GM18861 (cell line): Measurements from ENCODE around the gene DDTL.
"Not testable (repeated sequence)": the region's sequence is repeated elsewhere in the genome, so short reads cannot be mapped to it uniquely, and the experiment has no call there.

Source experiments
- ATAC-seq: cut with Tn5 transposase; IDR thresholded peaks from one replicate; pipeline ENCODE4 v1.9.1; 2021; ENCODE audit not compliant: unreplicated experiment

DDTL gene

DNA sequence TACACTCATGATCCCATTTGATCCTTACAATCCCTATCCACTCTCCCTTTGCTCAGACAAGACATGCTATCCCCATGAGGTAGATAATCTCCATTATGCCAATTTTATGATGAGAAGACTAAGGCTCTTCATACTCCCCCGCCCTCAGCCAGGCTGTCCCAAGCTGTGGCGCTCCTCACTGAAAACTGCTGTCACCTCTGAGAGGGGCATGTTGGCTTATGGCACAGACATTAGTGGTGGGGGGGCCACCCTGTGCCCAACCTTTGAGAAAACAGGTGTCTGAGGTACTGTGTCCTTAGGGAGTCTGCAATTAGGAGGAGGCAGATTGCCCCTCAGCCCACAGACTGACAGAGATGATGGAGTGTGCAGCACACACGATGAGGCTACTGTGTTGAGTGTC, 2.4 kb downstream of the DDTL start:
- no peak for ATAC-seq

- ATAC-seq: no peak
Observed at GRCh38 chr22:23970201-23970641, 3.5 kb downstream of the DDTL start.

- ATAC-seq: no peak
Observed at GRCh38 chr22:23970816-23971486, 4.3 kb downstream of the DDTL start.

DNA sequence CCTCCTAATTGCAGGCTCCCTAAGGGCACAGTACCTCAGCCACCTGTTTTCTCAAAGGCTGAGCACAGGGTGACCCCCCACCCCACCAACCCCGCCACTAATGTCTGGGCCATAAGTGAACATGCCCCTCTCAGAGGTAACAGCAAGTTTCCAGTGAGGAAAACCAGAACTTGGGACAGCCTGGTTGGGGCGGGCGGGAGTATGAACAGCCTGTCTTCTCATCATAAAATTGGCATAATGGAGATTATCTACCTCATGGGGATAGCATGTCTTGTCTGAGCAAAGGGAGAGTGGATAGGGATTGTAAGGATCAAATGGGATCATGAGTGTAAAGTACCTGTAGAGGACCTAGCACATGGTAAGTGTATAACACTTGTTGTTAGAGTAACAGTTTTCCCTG, 5.2 kb downstream of the DDTL start:
- not testable (repeated sequence) for ATAC-seq

DNA sequence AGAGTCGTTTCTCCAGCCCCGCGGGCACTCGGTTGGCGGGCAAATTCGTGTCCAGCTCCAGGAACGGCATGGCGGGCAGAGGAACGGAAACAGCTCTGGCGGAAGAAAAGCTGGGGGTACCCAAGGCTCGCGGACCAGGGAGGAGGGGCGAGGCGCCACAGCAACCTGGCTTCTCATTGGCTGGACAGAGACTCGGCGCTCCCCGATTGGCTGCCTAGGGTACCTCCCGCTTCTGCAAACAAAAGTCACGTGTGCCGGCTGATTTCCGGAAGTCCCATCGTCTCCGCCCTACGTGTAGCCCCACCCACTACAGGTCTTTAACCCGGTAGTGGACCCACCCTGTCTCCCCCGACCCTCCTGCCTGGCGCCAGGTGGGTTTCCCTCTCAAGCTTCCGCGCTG, 7.7 kb downstream of the DDTL start, which contains the start of gene DDT:
Gene DDT, minus strand, starts transcription at position 97 of the 400 bp plus-strand sequence. Its CDS starts 27 bp downstream, at position 70.
- peak; percentile 80 for ATAC-seq

DNA sequence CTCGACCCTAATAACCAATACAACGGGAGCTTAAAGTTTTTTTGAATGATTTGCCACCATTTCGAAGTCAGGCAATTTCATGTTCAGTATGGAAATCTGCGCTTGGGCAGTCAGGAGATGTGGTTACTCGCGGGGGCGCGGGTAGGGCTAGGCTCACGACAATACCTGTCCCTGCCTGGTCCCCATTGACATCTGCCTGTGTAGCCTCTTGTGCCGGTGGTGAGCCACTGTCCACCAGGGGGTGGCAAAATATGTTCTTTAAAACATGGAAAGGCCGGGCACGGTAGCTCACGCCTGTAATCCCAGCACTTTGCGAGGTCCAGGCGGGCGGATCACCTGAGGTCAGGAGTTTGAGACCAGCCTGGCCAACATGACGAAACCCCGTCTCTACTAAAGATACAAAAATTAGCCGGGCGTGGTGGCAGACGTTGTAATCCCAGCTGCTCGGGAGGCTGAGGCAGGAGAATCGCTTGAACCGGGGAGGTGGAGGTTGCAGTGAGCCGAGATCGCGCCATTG, 8.2 kb downstream of the DDTL start:
- ATAC-seq: peak; percentile 20

DNA sequence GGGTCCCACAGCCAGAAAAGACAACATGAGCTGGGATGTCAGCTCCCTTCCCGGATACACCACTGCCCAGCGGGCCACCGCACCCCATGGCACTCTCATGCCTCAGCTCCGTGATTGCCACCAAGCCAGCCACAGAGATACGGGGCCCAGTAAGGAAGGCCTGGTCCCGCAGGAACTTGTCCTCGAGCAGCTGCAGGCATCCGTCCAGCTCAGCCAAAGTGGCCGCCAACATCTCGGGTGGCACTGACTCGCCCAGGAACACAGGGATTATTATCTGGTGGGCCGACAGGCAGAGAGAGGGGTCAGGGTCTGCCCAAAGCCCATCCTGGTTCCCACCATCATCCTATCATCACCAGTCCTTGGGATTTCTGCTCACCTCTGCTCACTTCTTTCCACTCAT, 10.6 kb downstream of the DDTL start:
- not testable (repeated sequence) for ATAC-seq

GRCh38 chr22:23979557-23980240, 13.0 kb downstream of the DDTL start, which contains the start of gene GSTT2:
GSTT2 (plus strand) TSS chr22:23980134.
- not testable (repeated sequence) for ATAC-seq

- not testable (repeated sequence) for ATAC-seq
Observed at GRCh38 chr22:23980567-23980966, 13.9 kb downstream of the DDTL start.

DNA sequence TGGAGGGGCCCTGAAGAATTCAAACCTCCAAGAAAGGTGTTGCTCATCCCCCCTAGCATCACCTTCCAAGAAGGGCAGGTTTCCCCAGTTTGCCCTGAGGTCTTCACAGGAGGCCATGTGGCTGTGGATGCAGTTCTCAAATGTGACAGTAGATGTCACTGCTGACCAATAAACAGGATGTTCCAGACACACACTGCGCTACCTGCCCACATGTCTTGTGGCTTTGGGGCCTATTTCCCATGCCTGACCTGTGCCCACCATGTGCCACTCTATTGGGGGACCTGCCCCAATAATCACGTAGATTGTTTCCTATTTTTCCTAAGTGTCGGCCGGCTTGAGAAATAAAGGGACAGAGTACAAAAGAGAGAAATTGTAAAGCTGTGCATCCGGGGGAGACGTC, 17.7 kb downstream of the DDTL start:
- ATAC-seq: no peak

DNA sequence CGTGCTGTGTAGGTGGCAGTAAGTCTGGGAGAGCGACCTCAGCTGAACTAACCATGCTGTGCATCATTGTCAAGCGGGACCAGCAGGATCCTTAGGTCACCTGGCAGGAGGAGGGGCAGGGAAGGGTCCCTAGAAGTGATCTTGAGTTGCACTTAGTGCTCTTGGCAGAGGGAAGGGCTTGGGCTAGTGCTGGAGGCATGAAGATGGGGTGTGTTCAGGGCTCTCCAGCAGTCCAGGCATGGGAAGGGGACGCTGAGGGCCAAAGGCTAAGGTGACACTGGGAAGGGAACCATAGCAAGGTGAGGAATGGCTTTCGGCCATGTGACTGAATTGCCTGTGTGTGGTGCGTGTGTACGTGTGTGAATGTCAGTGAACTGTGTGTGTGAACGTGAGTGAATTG, 19.4 kb downstream of the DDTL start:
- not testable (repeated sequence) for ATAC-seq

GRCh38 chr22:23986538-23987178, 20.0 kb downstream of the DDTL start:
- not testable (repeated sequence) for ATAC-seq

GRCh38 chr22:23989583-23990244, 23.0 kb downstream of the DDTL start:
- not testable (repeated sequence) for ATAC-seq

DNA sequence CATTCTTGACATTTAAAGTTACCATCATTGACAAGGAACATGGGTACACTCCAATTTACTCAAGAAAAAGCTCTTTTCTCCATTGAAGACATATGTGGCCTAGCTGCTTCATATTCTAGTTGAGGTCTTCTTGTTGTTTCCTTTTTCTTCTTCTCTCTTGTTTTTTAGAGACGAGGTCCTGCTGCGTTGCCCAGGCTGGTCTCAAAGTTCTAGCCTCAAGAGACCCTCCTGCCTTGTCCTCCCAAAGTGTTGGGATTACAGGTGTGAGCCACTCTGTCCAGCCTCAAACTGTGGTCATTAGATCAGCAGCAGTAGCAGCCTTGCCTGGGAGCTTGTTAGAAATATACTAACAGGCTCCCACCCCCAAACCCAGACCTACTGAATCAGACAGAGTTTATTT, 26.4 kb downstream of the DDTL start:
- ATAC-seq: not testable (repeated sequence)

DNA sequence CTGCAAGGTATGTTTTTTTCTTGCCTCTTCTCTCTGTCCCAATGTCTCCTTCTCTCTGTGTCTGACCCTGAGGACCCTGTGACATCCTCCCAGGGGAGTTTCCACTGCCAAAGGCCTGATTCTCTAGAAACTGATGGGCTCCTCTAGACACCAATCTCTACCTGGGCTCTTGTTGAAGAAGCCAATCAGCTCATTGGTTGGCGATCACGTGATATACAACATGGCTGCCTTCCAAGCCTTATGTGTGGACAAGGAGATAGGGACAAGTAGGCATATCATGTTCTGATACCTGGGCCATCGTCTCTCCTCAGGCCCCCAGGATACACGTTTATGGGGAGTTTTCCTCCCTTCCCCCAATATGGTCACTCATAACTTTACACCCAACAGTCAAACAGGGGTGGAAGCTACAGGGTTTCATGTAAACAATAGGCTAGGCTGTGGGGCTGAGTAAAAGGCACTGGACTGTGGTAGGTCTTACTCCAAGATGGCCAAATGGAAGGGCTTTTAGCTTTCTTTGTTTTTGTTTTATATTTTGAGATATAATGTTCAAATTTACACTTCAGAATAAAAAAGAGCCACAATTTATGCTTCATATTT, 27.0 kb downstream of the DDTL start:
- ATAC-seq: not testable (repeated sequence)

GRCh38 chr22:23997092-23997491, 30.4 kb downstream of the DDTL start:
- no peak for ATAC-seq

DNA sequence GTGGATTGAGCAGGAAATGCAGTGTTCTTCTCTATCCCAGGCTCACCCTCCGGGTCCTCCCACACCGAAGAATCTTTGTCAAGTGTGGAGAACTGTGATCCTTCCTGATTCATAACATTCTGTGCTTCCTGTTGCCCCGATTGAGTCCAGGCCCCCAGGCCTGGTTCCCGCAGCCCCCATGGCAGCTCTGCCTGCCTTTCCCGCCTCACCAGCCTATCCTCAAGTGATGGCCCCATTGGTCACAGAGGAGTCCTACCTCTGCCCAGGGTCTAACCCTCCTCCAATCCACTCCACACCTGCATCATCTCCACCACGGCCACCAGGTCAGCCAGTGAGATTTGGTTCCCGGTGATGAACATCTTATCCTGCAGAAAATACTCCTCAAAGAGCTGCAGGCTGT, 33.1 kb downstream of the DDTL start:
- ATAC-seq: not testable (repeated sequence)

DNA sequence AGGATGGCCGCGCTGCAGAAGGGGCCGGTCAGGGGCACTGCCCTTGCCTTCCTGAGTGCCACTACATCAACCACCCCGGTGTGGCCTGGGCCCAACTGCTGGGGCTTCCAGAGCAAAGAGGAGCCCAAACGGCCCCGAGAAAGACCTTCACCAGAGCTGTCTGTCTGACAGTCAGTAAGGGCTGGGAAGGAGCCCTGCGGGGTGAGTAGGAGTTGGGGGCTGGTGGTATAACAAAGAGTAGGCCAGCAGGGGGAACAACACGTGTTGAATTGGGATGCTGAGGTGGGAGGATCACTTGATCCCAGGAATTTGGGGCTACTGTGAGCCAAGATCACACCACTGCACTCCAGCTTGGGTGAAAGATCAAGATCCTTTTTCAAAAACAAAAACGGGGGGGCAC, 34.6 kb downstream of the DDTL start:
- no peak for ATAC-seq

- no peak for ATAC-seq
Observed at GRCh38 chr22:24002272-24002671, 35.6 kb downstream of the DDTL start.

DNA sequence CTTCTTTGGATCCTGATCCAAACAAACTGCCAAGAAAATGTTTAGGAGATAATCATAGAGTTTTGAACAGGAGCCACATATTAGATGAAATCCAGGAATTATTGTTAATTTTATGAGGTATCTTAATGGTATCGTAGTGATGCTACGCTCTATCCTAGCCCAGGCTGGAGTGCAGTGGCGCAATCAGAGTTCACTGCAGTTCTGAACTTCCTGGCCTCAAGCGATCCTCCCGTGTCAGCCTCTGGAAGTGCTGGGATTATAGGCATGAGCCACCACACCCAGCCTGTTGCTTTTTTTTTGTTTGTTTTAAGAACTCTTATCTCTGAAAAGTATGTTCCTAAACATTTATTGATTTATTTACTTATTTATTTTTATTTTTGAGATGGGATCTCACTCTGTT, 36.2 kb downstream of the DDTL start:
- no peak for ATAC-seq

GRCh38 chr22:24003887-24004286, 37.2 kb downstream of the DDTL start:
- ATAC-seq: no peak
